Measurements from ENCODE around the gene TOGARAM2. TPM values are rescaled to one million over a fixed set of nuclear protein-coding genes. Genes with fewer than 3 reads are reported as not detected.

TOGARAM2 gene
- total and polyA plus RNA-seq, 2 experiments from 2014 or later: 1.8 TPM

DNA sequence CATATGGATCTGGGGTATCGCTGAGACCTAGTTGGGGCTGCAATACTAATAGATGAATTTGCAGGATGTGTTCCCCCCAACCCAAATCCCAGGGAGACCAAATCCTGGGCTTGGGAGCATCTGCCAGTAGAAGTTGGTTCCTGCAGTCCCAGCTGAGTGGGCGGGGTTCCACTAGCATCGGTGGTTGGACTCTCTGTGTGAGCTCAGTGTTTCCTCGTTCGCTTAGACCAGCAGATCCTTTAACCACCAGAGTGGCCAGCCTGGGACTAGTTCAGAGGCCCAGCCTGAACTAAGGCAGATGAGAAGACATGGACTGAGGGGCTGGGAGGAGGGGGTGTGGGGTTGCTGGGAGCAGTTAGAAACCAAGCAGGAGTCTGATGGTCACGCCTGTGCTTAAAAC lies 52.6 kb downstream of the TOGARAM2 start (continued):
- TF ChIP-seq, protein P1, sequence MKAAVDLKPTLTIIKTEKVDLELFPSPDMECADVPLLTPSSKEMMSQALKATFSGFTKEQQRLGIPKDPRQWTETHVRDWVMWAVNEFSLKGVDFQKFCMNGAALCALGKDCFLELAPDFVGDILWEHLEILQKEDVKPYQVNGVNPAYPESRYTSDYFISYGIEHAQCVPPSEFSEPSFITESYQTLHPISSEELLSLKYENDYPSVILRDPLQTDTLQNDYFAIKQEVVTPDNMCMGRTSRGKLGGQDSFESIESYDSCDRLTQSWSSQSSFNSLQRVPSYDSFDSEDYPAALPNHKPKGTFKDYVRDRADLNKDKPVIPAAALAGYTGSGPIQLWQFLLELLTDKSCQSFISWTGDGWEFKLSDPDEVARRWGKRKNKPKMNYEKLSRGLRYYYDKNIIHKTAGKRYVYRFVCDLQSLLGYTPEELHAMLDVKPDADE (IDR thresholded peaks at IDR 0.05): no peak
- no peak for TF ChIP-seq JUNB (IDR thresholded peaks at IDR 0.05; ENCODE audit: unreplicated experiment)
- TF ChIP-seq, protein P2, sequence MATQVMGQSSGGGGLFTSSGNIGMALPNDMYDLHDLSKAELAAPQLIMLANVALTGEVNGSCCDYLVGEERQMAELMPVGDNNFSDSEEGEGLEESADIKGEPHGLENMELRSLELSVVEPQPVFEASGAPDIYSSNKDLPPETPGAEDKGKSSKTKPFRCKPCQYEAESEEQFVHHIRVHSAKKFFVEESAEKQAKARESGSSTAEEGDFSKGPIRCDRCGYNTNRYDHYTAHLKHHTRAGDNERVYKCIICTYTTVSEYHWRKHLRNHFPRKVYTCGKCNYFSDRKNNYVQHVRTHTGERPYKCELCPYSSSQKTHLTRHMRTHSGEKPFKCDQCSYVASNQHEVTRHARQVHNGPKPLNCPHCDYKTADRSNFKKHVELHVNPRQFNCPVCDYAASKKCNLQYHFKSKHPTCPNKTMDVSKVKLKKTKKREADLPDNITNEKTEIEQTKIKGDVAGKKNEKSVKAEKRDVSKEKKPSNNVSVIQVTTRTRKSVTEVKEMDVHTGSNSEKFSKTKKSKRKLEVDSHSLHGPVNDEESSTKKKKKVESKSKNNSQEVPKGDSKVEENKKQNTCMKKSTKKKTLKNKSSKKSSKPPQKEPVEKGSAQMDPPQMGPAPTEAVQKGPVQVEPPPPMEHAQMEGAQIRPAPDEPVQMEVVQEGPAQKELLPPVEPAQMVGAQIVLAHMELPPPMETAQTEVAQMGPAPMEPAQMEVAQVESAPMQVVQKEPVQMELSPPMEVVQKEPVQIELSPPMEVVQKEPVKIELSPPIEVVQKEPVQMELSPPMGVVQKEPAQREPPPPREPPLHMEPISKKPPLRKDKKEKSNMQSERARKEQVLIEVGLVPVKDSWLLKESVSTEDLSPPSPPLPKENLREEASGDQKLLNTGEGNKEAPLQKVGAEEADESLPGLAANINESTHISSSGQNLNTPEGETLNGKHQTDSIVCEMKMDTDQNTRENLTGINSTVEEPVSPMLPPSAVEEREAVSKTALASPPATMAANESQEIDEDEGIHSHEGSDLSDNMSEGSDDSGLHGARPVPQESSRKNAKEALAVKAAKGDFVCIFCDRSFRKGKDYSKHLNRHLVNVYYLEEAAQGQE (IDR thresholded peaks at IDR 0.05; ENCODE audit: unreplicated experiment): no peak
- TF ChIP-seq ZNF114 (CRISPR knock-in tag; IDR thresholded peaks at IDR 0.05): no peak

DNA sequence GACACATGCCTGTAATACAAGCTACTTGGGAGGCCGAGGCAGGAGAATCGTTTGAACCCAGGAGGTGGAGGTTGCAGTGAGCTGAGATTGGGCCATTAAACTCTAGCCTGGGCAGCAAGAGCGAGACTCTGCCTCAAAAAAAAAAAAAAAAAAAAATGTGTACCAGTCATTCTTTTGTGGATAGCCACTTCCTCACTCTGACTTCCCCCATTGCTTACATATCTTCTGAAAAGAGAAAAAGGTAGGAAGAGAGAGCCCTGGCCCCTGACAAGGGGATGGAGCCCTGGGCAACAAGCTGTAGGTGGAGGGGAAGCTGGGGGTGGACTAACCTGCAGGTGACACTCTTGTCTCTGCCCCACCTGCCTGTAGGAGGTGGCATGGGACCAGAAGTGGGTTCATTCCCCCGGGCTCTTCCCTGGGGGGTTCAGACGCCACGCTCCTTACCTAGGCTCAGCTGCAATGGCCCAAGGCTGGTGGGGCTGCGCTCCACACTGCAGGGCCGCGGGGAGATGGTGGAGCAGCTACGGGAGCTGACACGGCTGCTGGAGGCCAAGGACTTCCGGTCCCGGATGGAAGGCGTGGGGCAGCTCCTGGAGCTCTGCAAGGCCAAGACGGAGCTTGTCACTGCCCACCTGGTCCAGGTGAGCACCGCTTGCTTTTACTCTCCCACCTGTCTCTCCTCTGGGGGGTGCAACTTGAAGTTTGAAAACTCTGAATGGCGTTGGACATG lies 54.1 kb downstream of the TOGARAM2 start:
- no peak overlapping the region for H3K27ac Mint-ChIP-seq
- Histone ChIP-seq H3K4me3 (no peak overlapping the region), H2AFZ (no peak overlapping the region), H3K79me2 (replicated peaks; ENCODE audit: insufficient read depth) (no peaks in the 10 kb centered on the region), H3K36me3 (ENCODE audit: insufficient read depth) (no peaks in the 10 kb centered on the region), H3K4me2 (no peak overlapping the region), H4K20me1 (replicated peaks; ENCODE audit: insufficient read depth) (no peaks in the 10 kb centered on the region), H3K27ac (ENCODE audit: low read depth) (no peak overlapping the region), H3F3A (replicated peaks; ENCODE audit: low read depth) (no peaks in the 10 kb centered on the region), H3K4me1 (ENCODE audit: insufficient read depth) (0 out of 2 replicates have a peak, but pooled peaks cover 8% of the 10 kb centered on the region), H3K9me2 (ENCODE audit: insufficient read depth) (peaks cover 14% of the 10 kb centered on the region; the same call in 1 of the 2 replicates), H3K27me3 (ENCODE audit: insufficient read depth) (no peaks in the 10 kb centered on the region)
- H3K4me1 Mint-ChIP-seq: peaks cover 10% of the 10 kb centered on the region
- peaks cover 4% of the 10 kb centered on the region; the same call in 1 of the 3 replicates for H3K36me3 Mint-ChIP-seq (ENCODE audit: low read depth)
- 0 out of 3 replicates have a peak, but pooled peaks cover 3% of the 10 kb centered on the region for H3K9me3 Mint-ChIP-seq
- no peak for TF ChIP-seq EZH2phosphoT487 (IDR thresholded peaks at IDR 0.05; ENCODE audit: unreplicated experiment)
- TF ChIP-seq, protein P3, sequence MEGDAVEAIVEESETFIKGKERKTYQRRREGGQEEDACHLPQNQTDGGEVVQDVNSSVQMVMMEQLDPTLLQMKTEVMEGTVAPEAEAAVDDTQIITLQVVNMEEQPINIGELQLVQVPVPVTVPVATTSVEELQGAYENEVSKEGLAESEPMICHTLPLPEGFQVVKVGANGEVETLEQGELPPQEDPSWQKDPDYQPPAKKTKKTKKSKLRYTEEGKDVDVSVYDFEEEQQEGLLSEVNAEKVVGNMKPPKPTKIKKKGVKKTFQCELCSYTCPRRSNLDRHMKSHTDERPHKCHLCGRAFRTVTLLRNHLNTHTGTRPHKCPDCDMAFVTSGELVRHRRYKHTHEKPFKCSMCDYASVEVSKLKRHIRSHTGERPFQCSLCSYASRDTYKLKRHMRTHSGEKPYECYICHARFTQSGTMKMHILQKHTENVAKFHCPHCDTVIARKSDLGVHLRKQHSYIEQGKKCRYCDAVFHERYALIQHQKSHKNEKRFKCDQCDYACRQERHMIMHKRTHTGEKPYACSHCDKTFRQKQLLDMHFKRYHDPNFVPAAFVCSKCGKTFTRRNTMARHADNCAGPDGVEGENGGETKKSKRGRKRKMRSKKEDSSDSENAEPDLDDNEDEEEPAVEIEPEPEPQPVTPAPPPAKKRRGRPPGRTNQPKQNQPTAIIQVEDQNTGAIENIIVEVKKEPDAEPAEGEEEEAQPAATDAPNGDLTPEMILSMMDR (conservative IDR thresholded peaks at IDR 0.05; ENCODE audit: low read depth in 2 of 2): 0 out of 4 replicates have a peak, but pooled peaks of 1 of the 2 experiments have one; percentile 3
- no peak for DNase-seq (ENCODE audit: low spot score)
- peaks cover 15% of the 10 kb centered on the region for H3K27me3 Mint-ChIP-seq (ENCODE audit: insufficient read depth, low read depth, poor library complexity)
- no peak for ATAC-seq
- no peak overlapping the region for H3K4me3 Mint-ChIP-seq

Data from GM23338 (cell line).